ENCODE data around the gene TEX53.

The TEX53 gene

GRCh38 chr9:114662081-114662989 lies 4.7 kb upstream of the TEX53 start:
- CTCF ChIA-PET, result interaction anchor here (0.7 to 2.9 kb wide), 24 partner anchors 9 to 358 kb away, joined by 3 to 25 read pairs (median 3); no protein-coding TSS in a partner anchor
- Histone ChIP-seq H3K4me3 (ENCODE audit: control insufficient read depth in 1 of 7, extremely low read depth in 1 of 7, insufficient read depth in 4 of 7, low read depth in 2 of 7, low read length in 6 of 7) (no peak overlapping the region), H3K36me3 (ENCODE audit: control insufficient read depth in 4 of 4, insufficient read depth in 4 of 4, low read length in 3 of 4) (no peaks in the 10 kb centered on the region), H3K27me3 (replicated peaks in 2 of 5; ENCODE audit: control insufficient read depth in 4 of 5, insufficient read depth in 5 of 5, low read length in 4 of 5) (no peaks in the 10 kb centered on the region), H3K27ac (ENCODE audit: insufficient read depth in 1 of 2, low read depth in 1 of 2, low read length in 2 of 2, poor library complexity in 1 of 2, severe bottlenecking in 2 of 2) (no peak overlapping the region), H3K4me1 (ENCODE audit: control extremely low read depth in 1 of 4, control insufficient read depth in 4 of 4, insufficient read depth in 4 of 4, low read length in 3 of 4) (peaks cover 0 to 8% (median 5%) of the 10 kb centered on the region in 4 experiments), H3K9me3 (ENCODE audit: control extremely low read depth in 1 of 5, control insufficient read depth in 4 of 5, insufficient read depth in 2 of 5, low read depth in 1 of 5, low read length in 4 of 5) (no peaks in the 10 kb centered on the region)
- DNase-seq, result peak; percentile 42 to 63 (median 56)
- POLR2A ChIA-PET, result interaction anchor here (0.6 kb wide), 1 partner anchor 18 kb away, joined by 6 read pairs; no protein-coding TSS in a partner anchor
- 33% methylated on average over 8 of the region's 10 CpGs for WGBS (ENCODE audit: insufficient coverage)

- Histone ChIP-seq H3K4me3 (ENCODE audit: control insufficient read depth in 1 of 7, extremely low read depth in 1 of 7, insufficient read depth in 4 of 7, low read depth in 2 of 7, low read length in 6 of 7) (no peak overlapping the region), H3K4me1 (ENCODE audit: control extremely low read depth in 1 of 4, control insufficient read depth in 4 of 4, insufficient read depth in 4 of 4, low read length in 3 of 4) (peaks cover 0 to 7% (median 6%) of the 10 kb centered on the region in 4 experiments), H3K9me3 (ENCODE audit: control extremely low read depth in 1 of 5, control insufficient read depth in 4 of 5, insufficient read depth in 2 of 5, low read depth in 1 of 5, low read length in 4 of 5) (no peaks in the 10 kb centered on the region), H3K27ac (ENCODE audit: insufficient read depth in 1 of 2, low read depth in 1 of 2, low read length in 2 of 2, poor library complexity in 1 of 2, severe bottlenecking in 2 of 2) (no peak overlapping the region), H3K27me3 (replicated peaks in 2 of 5; ENCODE audit: control insufficient read depth in 4 of 5, insufficient read depth in 5 of 5, low read length in 4 of 5) (no peaks in the 10 kb centered on the region), H3K36me3 (ENCODE audit: control insufficient read depth in 4 of 4, insufficient read depth in 4 of 4, low read length in 3 of 4) (no peaks in the 10 kb centered on the region)
- ChIA-PET POLR2A (no interaction called here), CTCF (interaction anchor here (0.6 to 7.3 kb wide), 5 partner anchors 10 to 251 kb away, joined by 3 to 110 read pairs (median 88); no protein-coding TSS in a partner anchor)
- DNase-seq, result no peak
- WGBS (ENCODE audit: insufficient coverage), result 92% methylated on average over 7 of the region's 12 CpGs
Measured at GRCh38 chr9:114656301-114656700, 1.3 kb downstream of the TEX53 start.

- no peak for DNase-seq
- Histone ChIP-seq H3K4me3 (ENCODE audit: control insufficient read depth in 1 of 7, extremely low read depth in 1 of 7, insufficient read depth in 4 of 7, low read depth in 2 of 7, low read length in 6 of 7) (no peak overlapping the region), H3K4me1 (ENCODE audit: control extremely low read depth in 1 of 4, control insufficient read depth in 4 of 4, insufficient read depth in 4 of 4, low read length in 3 of 4) (peaks cover 0 to 7% (median 6%) of the 10 kb centered on the region in 4 experiments), H3K27me3 (replicated peaks in 2 of 5; ENCODE audit: control insufficient read depth in 4 of 5, insufficient read depth in 5 of 5, low read length in 4 of 5) (no peaks in the 10 kb centered on the region), H3K9me3 (ENCODE audit: control extremely low read depth in 1 of 5, control insufficient read depth in 4 of 5, insufficient read depth in 2 of 5, low read depth in 1 of 5, low read length in 4 of 5) (no peaks in the 10 kb centered on the region), H3K27ac (ENCODE audit: insufficient read depth in 1 of 2, low read depth in 1 of 2, low read length in 2 of 2, poor library complexity in 1 of 2, severe bottlenecking in 2 of 2) (no peak overlapping the region), H3K36me3 (ENCODE audit: control insufficient read depth in 4 of 4, insufficient read depth in 4 of 4, low read length in 3 of 4) (no peaks in the 10 kb centered on the region)
- ChIA-PET CTCF (interaction anchor here (0.9 to 7.3 kb wide), 6 partner anchors 10 to 279 kb away, joined by 3 to 110 read pairs (median 46); no protein-coding TSS in a partner anchor), POLR2A (no interaction called here)
- 95% methylated on average over 8 of the region's 8 CpGs for WGBS (ENCODE audit: insufficient coverage)
Measured at GRCh38 chr9:114655689-114656088, 1.9 kb downstream of the TEX53 start.

DNA sequence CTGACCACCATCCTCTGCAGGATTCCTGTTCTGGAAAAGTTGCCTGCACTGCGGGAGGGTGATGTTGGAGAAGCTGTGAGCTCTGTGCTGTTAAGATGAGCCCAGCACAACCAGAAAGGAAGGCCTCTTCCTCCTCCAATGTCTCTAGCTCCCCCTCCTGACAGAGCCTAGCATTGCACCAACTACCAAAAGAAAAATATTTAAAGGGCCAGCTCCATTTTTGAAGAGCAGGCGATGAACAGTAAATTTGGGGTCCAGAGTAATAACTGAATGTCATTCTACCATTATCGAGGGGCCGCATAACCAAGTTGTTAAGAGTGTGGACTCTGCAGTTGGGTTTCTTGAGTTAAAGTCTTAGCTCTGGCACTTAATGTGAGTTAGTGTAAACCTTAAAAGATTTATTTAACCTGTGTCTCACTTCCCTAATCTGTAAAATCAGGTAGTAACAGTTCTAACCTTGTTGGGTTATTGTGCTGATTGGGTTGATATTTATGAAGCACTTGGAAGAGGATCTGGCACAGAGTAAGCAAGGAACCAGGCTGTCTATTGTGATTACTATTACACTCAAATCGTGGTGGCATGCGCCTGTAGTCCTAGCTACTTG lies 3.9 kb downstream of the TEX53 start:
- peak; percentile 73 to 87 (median 80) for DNase-seq

DNA sequence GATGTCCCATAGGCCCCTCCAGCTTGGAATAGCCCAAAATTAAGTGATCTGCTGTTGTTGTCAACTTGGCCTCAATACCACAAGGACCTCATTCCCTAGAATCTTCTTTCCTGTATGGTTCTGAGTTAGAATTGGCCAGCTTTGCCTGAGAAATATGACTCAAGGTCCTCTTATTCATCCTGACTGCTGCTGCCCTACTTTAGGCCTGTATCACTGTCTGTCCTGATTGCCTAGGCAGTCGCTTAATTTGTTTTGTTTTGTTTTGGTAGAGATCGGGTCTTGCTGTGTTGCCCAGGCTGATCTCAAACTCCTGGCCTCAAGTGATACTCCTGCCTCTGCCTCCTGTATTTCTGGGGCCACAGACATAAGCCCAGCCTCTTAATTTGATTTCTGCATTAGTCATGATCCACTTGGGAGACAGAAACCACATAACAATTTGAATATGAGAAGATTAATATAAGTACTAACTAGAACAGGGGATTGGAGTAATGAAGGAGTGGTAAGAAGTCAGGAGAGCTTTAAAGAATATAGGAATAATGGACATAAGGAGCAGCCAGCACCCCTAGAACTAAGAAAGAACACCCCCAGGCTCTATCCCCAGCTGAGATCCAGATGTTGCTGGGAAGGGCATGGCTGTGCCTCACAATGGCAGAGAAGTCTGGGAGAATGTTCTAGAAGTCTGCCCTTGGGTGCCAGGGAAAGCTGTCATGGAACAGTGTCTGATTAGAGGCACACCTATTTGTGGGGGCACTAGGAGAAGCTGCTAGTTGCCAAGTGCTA lies 4.6 kb downstream of the TEX53 start:
- Histone ChIP-seq H3K4me3 (ENCODE audit: control insufficient read depth in 1 of 7, extremely low read depth in 1 of 7, insufficient read depth in 4 of 7, low read depth in 2 of 7, low read length in 6 of 7) (no peak overlapping the region), H3K27me3 (replicated peaks in 2 of 5; ENCODE audit: control insufficient read depth in 4 of 5, insufficient read depth in 5 of 5, low read length in 4 of 5) (no peaks in the 10 kb centered on the region), H3K4me1 (ENCODE audit: control extremely low read depth in 1 of 4, control insufficient read depth in 4 of 4, insufficient read depth in 4 of 4, low read length in 3 of 4) (peaks cover 0 to 7% (median 6%) of the 10 kb centered on the region in 4 experiments), H3K9me3 (ENCODE audit: control extremely low read depth in 1 of 5, control insufficient read depth in 4 of 5, insufficient read depth in 2 of 5, low read depth in 1 of 5, low read length in 4 of 5) (peaks cover 0 to 3% (median 0%) of the 10 kb centered on the region in 5 experiments), H3K36me3 (ENCODE audit: control insufficient read depth in 4 of 4, insufficient read depth in 4 of 4, low read length in 3 of 4) (peaks cover 0 to 7% (median 0%) of the 10 kb centered on the region in 4 experiments), H3K27ac (ENCODE audit: insufficient read depth in 1 of 2, low read depth in 1 of 2, low read length in 2 of 2, poor library complexity in 1 of 2, severe bottlenecking in 2 of 2) (peak overlapping the region in 1 of 2 experiments; percentile 8)
- WGBS (ENCODE audit: insufficient coverage), result 100% methylated on average over 1 of the region's 2 CpGs
- CTCF ChIA-PET, result interaction anchor here (0.8 to 7.3 kb wide), 53 partner anchors 9 to 363 kb away, joined by 3 to 110 read pairs (median 6); partner anchors contain the start of genes AKNA, ATP6V1G1 and TMEM268
- POLR2A ChIA-PET, result interaction anchor here (0.8 to 1.4 kb wide), 3 partner anchors 61 to 218 kb away, joined by 3 read pairs; partner anchors contain the start of gene ATP6V1G1
- no peak for DNase-seq

More for the DNA sequence above, 3.9 kb downstream of the TEX53 start:
- Histone ChIP-seq H3K27ac (ENCODE audit: insufficient read depth in 1 of 2, low read depth in 1 of 2, low read length in 2 of 2, poor library complexity in 1 of 2, severe bottlenecking in 2 of 2) (peak overlapping the region in 1 of 2 experiments; percentile 8), H3K36me3 (ENCODE audit: control insufficient read depth in 4 of 4, insufficient read depth in 4 of 4, low read length in 3 of 4) (peaks cover 0 to 3% (median 0%) of the 10 kb centered on the region in 4 experiments), H3K9me3 (ENCODE audit: control extremely low read depth in 1 of 5, control insufficient read depth in 4 of 5, insufficient read depth in 2 of 5, low read depth in 1 of 5, low read length in 4 of 5) (peaks cover 0 to 3% (median 0%) of the 10 kb centered on the region in 5 experiments), H3K4me1 (ENCODE audit: control extremely low read depth in 1 of 4, control insufficient read depth in 4 of 4, insufficient read depth in 4 of 4, low read length in 3 of 4) (peaks cover 0 to 7% (median 6%) of the 10 kb centered on the region in 4 experiments), H3K4me3 (ENCODE audit: control insufficient read depth in 1 of 7, extremely low read depth in 1 of 7, insufficient read depth in 4 of 7, low read depth in 2 of 7, low read length in 6 of 7) (no peak overlapping the region), H3K27me3 (replicated peaks in 2 of 5; ENCODE audit: control insufficient read depth in 4 of 5, insufficient read depth in 5 of 5, low read length in 4 of 5) (no peaks in the 10 kb centered on the region)
- CTCF ChIA-PET, result interaction anchor here (0.6 to 7.3 kb wide), 52 partner anchors 8 to 362 kb away, joined by 3 to 110 read pairs (median 6); partner anchors contain the start of genes AKNA, ATP6V1G1 and TMEM268
- 38% methylated on average over 5 of the region's 6 CpGs for WGBS (ENCODE audit: insufficient coverage)
- POLR2A ChIA-PET, result interaction anchor here (0.8 to 1.4 kb wide), 3 partner anchors 61 to 218 kb away, joined by 3 read pairs; partner anchors contain the start of gene ATP6V1G1

DNA sequence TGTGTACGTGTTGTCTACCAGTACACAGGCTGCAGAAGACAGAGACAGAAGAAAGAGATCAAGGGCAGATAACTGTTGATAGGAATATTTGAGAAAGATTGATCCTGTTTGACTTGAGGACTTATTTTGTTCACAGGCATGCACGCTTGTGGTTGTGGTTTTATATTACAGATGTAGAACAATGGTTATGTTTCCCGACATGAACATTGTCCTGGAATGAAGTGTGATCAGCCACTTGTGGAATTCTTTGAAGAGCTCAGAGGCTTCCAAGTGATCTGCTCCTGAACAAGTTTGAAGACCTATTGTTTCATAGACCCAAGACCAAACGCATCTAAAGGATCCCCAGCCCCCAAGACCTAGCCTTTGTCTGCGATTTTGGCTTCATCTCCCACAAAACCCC lies 13.7 kb downstream of the TEX53 start:
- H3K36me3 ChIP-seq (ENCODE audit: control insufficient read depth in 4 of 4, insufficient read depth in 4 of 4, low read length in 3 of 4), result peaks cover 19 to 69% (median 39%) of the 10 kb centered on the region in 4 experiments
- H3K4me1 ChIP-seq (ENCODE audit: control extremely low read depth in 1 of 4, control insufficient read depth in 4 of 4, insufficient read depth in 4 of 4, low read length in 3 of 4), result peaks cover 0 to 5% (median 0%) of the 10 kb centered on the region in 4 experiments
- 96% methylated on average over 5 of the region's 5 CpGs for WGBS (ENCODE audit: insufficient coverage)
- H3K9me3 ChIP-seq (ENCODE audit: control extremely low read depth in 1 of 5, control insufficient read depth in 4 of 5, insufficient read depth in 2 of 5, low read depth in 1 of 5, low read length in 4 of 5), result peaks cover 0 to 6% (median 2%) of the 10 kb centered on the region in 5 experiments
- ChIA-PET POLR2A (no interaction called here), CTCF (interaction anchor here (1.0 to 4.1 kb wide), 7 partner anchors 9 to 237 kb away, joined by 3 to 17 read pairs (median 4); no protein-coding TSS in a partner anchor)
- no peaks in the 10 kb centered on the region for H3K27me3 ChIP-seq (replicated peaks in 2 of 5; ENCODE audit: control insufficient read depth in 4 of 5, insufficient read depth in 5 of 5, low read length in 4 of 5)
- no peak overlapping the region for H3K4me3 ChIP-seq (ENCODE audit: control insufficient read depth in 1 of 7, extremely low read depth in 1 of 7, insufficient read depth in 4 of 7, low read depth in 2 of 7, low read length in 6 of 7)
- DNase-seq, result no peak
- H3K27ac ChIP-seq (ENCODE audit: insufficient read depth in 1 of 2, low read depth in 1 of 2, low read length in 2 of 2, poor library complexity in 1 of 2, severe bottlenecking in 2 of 2), result no peak overlapping the region
